ENCODE results near the gene ABCC2.
A peak's percentile ranks its signal among the peaks of the same experiment; 100 is the strongest.
"Not testable (repeated sequence)": the region's sequence is repeated elsewhere in the genome, so short reads cannot be mapped to it uniquely, and the experiment has no call there.

The ABCC2 gene

DNA sequence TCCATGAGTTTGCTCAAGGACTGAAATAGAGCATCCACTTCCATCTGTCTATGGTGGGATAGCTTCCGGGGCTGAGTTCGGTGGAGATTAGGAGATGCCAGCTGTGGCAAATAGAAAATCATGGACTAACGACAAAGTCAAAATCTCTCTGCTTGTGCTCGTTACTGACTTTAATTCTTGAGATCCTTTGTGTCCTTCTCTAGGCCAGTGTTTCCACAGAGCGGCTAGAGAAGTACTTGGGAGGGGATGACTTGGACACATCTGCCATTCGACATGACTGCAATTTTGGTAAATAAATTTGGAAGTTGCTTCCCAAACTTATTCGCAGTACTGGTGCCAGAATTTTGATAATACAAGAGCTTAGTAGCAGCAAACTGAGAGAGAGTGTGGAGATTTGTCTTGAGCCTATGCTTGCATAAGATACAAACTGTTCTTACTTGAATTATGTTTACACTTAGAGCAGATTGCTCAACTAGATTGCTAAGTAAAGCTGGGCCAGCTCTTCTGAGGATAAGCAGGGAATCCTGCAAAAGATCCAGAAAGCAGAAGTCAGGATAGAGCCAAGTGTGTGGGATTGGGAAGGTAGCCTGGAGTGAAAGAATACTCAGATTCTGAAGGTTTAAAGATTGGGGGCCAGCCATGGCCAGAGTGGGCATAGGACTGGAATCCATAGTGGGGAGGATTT lies 27.6 kb downstream of the ABCC2 start:
- DNase-seq: no peak

DNA sequence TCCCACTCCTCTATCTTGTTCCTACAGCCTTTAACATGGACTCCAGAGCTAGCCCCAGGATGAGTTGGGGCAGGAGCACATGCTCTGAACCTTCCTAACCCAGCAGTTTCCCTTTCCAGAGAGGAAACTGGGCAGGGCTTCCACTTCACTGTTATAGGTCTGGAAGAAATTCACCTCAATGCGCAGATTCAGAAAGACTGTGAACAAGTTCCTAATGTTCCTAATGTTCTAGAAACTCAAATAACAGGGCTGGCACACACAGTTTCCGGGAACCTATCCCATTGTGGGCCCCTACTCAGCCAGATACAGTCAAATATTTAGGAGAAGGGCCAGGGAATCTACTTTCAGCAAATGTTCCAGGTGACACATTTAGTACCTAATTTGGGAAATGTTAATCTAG lies 29.7 kb downstream of the ABCC2 start:
- DNase-seq: no peak

GRCh38 chr10:99814143-99814542 lies 31.7 kb downstream of the ABCC2 start:
- no peak for DNase-seq

DNA sequence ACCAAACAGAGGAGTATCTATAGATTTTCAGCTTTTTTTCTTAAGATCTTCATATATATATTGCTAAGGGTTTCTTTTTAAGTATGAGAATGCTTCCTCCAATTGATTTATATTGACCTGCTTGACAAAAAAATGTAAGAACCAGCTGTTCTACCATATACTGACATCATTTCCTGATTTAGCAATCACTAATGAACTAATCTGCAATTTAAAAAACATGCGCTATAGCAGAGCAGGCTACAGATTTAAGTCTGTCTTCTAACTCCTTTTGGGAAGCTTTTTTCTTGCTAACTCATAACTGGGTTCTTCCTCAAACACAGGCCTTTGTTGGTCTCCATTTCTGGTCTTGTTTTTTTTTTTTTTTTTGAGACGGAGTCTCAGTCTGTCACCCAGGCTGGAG lies 33.2 kb downstream of the ABCC2 start:
- DNase-seq: no peak

DNA sequence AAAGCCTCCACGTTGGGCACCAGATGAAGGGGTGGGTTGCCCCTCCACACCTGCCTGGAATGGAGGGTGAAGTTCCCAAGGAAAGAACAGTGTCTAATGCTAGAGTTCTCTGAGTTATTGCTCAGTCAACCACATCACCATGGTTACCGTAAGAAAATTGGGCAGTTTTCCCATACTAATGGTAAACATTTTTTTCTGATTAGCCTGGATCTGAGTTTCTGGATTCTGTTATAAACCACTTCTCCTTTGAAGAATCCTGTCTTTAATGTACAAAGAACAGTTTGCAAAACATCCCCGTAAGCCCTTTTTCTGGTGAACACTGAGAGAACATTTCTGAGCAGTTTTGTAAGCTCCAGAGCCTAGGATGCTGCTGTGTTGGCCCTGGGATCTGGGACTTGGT lies 45.5 kb downstream of the ABCC2 start:
- no peak for DNase-seq

DNA sequence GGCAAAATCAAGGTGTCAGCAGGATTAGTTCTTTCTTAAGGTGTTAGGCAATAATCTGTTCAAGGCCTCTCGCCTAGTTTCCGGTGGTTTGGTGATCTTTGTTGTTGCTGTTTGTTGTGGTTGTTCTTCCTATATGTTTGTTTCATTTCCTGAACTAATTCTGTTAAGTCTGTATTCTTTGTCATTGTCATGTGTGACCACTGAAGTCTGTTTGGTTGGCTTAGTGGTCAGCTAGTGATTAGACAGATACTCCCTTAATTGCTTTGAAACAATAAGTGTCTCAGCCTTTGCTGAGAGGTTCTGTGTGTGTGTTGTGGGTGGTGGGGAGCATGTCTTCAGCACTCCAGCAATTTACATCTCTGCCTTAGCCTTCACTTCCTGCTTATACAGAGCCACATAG lies 46.0 kb downstream of the ABCC2 start:
- no peak for DNase-seq

DNA sequence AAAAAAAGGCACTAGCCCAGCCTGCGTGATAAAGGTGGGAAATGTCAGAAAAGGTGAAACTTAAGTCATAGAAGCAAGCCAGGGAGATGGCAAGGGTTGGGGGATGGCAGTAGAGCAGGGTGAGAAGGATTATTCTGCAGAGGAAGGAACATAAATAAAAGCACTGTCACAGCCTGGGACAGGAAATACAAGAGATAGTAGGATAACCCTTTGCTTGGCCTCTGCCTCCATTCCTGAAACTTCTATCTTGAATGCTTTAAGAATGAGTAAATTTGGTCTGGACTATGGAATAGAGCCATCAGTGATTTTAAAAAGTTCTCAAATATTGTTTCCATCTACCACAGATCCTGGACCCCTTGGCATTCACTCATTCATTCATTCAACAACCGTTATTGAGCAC lies 50.0 kb downstream of the ABCC2 start:
- DNase-seq: no peak

GRCh38 chr10:99834410-99834809 lies 52.0 kb downstream of the ABCC2 start:
- no peak for DNase-seq

- no peak for DNase-seq
These were observed 53.5 kb downstream of the ABCC2 start for GRCh38 chr10:99835947-99836346.

DNA sequence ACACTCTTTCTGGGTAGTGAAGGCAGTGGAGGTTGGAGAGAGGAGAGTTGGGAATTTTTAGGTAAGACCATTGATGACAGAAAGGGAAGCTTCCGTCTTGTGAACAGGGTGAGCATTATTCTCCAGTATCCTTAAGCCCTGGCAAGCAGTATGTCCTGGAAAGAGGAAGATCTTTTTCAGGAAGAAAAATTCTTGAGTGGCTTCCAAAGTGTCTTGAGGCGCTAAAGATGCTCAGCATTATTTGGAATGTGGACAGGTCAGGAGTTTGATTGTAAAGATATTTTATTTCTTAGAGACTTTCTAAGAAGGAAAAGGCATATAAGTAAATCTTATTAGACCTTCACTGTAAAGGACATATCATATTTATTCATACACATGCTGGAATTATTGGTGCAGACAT lies 54.3 kb downstream of the ABCC2 start:
- no peak for DNase-seq

- not testable (repeated sequence) for DNase-seq
These were observed 58.4 kb downstream of the ABCC2 start for GRCh38 chr10:99840859-99841258.

DNA sequence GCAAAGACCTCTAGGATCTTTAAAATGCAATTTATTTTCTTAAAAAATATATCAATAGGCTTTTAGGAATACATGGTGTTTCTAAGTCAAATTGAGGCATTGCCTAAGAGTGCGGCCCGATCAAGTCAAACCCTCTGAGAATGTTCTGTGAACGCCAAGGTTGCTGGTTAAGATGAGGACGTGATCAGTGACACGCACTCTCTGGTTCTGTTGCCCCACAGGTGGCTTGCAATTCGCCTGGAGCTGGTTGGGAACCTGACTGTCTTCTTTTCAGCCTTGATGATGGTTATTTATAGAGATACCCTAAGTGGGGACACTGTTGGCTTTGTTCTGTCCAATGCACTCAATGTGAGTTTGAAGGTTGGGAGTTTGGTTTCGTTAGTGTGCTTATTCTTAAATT lies 59.3 kb downstream of the ABCC2 start:
- DNase-seq: no peak

- DNase-seq: no peak
These were observed 60.9 kb downstream of the ABCC2 start for GRCh38 chr10:99843310-99843709.

- DNase-seq: no peak
These were observed 62.1 kb downstream of the ABCC2 start for GRCh38 chr10:99844433-99844955.

DNA sequence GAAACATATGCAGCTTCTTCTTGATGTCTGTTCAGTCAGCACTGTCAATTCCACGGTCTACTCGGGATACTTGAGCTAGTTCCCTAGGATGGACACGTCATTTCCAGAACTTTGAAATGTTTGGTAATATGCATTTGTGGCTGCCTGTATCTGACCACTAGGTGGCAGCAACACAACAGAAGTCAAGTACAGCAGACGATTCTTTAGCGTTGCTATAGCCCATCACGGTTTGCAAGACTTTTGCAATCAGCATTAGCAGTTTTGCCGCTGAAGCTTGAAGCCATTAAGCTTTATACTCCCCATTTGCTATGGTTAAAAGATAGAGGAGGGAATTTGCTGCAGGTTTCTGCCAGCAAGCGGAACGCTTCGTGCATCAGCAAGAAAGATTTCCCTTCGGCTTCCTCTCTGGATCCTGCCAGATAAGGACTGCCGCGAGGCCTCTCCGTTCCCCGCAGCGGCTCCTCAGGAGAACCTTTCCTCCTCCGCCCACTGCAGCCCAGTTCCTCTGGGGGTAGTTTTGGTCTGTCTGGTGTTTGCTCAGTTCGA lies 63.5 kb downstream of the ABCC2 start:
- DNase-seq: peak; percentile 35

GRCh38 chr10:99849057-99849456 lies 66.6 kb downstream of the ABCC2 start:
- DNase-seq: no peak

GRCh38 chr10:99849536-99849935 lies 67.1 kb downstream of the ABCC2 start:
- no peak for DNase-seq

DNA sequence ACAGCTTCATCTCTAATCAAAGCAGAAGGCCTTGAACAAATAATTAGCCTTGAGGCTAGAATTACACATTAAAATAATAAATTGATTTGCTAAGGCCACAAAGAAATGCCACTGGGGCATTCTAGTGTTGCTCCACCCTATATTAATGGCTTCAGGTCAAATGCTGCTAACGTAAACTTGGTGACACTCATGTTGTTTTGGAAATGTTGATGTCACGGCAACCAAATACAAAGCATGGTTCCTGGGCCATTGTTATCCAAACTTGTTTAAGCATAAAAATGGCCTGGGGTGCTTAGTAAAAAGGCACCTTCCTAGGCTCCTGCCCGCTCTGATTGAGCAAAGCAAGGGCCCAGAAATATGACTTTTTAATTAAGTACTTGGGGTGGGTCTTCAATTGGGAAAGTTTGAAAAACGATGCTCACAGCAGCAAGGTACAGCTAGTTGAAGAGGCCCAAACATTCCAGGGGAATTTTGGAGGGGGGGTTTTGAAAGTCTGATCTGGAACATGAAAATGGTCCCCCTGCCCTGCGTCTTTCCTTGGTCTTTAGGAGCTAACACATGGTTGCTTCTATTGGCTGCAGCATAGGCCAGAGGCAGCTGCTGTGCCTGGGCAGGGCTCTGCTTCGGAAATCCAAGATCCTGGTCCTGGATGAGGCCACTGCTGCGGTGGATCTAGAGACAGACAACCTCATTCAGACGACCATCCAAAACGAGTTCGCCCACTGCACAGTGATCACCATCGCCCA lies 67.8 kb downstream of the ABCC2 start:
- no peak for DNase-seq

DNA sequence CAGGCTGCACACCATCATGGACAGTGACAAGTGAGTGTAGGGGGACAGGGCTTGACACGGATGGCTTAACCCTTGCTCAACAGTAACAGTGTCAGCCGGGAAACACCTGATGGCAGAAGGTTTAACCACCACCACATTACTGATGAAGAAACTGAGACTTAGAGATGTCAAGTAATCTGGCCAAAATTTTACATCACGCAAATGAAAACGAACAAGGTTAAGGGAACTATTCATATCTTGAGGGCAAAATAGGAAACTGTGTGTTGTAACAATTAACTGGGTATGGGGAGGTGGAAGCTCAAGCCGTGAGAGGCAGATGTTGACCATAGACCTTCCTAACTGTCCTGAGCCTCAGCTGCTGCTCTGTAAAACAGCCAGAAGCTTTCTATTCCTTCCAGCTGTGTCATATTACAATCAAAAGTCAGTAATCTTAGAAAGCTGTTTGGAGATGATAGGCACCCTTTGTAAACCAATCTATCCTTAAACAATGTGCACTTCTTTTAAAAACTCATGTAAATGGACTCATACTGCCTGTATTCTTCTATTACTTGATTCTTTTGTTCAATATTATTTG lies 68.4 kb downstream of the ABCC2 start:
- no peak for DNase-seq

DNA sequence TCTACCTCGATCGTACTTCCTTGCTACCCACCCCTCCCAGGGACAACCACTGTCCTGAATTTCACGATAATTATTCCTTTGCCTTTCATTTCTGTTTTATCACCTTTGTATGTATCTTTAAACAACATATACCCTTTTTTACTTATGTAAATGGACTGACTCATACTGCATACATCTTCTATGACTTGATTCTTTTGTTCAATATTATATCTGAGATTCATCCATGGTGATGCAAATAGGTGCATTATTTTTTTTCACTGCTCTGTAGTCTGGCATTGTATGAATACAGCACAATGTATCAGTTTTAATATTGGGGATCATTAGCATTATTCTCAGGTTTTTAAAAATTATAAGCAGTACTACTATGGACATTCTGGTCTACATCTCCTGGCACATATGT lies 69.4 kb downstream of the ABCC2 start:
- DNase-seq: no peak

DNA sequence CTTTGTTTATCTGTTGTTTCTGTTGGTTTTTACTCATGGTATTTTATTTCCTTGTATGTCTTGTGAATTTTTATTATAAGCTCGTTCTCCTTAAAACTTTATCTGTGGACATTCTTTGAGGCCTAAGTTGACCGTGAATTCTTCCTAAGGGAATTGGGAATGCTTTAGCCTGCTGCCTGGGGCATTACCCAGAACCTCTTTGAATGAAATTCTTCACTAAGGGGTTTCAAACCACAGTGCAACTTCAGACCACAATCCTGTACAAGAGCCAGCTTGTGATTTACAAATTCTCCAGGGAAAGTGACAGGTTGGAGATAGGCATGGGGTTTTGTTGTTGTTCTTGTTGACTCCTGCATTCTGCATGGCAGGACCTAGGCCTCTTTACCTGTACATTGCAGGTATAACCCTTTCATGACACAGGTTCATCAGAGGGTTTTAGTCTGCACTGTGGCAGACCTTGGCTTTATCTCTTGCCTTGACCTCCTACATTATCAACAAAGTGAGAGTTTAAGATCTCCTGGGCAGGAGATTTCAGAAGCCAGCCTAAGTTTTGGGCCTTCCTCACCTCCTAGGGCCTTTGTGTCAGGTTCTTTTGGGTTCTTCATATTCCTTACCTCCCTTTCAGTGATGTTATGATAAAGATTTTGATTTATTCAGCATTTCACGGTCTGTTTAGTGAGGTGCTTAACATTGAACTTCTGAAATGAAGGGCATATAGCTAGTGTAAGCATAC lies 70.2 kb downstream of the ABCC2 start:
- DNase-seq: no peak

DNA sequence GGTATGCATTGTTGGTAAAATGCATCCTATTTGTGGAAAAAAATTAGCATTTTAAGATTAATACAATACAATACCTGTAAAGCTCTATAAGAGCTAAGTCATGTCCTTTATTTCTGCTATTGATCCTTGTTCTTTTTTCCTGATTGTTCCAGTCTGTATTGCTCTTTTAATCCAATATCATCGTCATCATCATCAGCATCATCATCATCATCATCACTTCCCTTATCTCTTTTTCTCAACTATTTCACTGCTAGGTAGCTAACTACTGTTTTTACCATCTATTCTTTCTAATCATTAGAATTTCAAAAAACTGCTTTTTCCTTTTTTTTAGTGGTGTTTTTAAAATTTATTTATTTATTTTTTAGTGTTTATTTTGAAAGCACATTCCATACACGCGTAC lies 71.2 kb downstream of the ABCC2 start:
- no peak for DNase-seq

- DNase-seq: no peak
These were observed 72.4 kb downstream of the ABCC2 start for GRCh38 chr10:99854860-99855259.
